Measurements from ENCODE around the gene PRSS38.
"Not testable (repeated sequence)": the region's sequence is repeated elsewhere in the genome, so short reads cannot be mapped to it uniquely, and the experiment has no call there.

Gene PRSS38

GRCh38 chr1:227846265-227846858, 30.9 kb downstream of the PRSS38 start:
- no peak for DNase-seq (ENCODE audit: low read depth)

GRCh38 chr1:227847046-227847445, 31.6 kb downstream of the PRSS38 start:
- DNase-seq (ENCODE audit: low read depth): not testable (repeated sequence)

GRCh38 chr1:227848430-227848932, 33.0 kb downstream of the PRSS38 start:
- no peak for DNase-seq (ENCODE audit: low read depth)

- no peak for DNase-seq (ENCODE audit: low read depth)
Measured at GRCh38 chr1:227849251-227849650, 33.8 kb downstream of the PRSS38 start.

GRCh38 chr1:227854189-227854588, 38.7 kb downstream of the PRSS38 start:
- no peak for DNase-seq (ENCODE audit: low read depth)

- no peak for DNase-seq (ENCODE audit: low read depth)
Measured at GRCh38 chr1:227855687-227856086, 40.2 kb downstream of the PRSS38 start.

- no peak for DNase-seq (ENCODE audit: low read depth)
Measured at GRCh38 chr1:227856147-227856858, 40.8 kb downstream of the PRSS38 start.

GRCh38 chr1:227864882-227865281, 49.4 kb downstream of the PRSS38 start:
- DNase-seq (ENCODE audit: low read depth): no peak

- DNase-seq (ENCODE audit: low read depth): no peak
Measured at GRCh38 chr1:227869279-227869842, 53.9 kb downstream of the PRSS38 start.

GRCh38 chr1:227869851-227870305, 54.4 kb downstream of the PRSS38 start:
- no peak for DNase-seq (ENCODE audit: low read depth)

- no peak for DNase-seq (ENCODE audit: low read depth)
Measured at GRCh38 chr1:227870366-227870765, 54.9 kb downstream of the PRSS38 start.

- DNase-seq (ENCODE audit: low read depth): not testable (repeated sequence)
Measured at GRCh38 chr1:227871892-227872291, 56.4 kb downstream of the PRSS38 start.

- not testable (repeated sequence) for DNase-seq (ENCODE audit: low read depth)
Measured at GRCh38 chr1:227877810-227878209, 62.3 kb downstream of the PRSS38 start.

GRCh38 chr1:227880342-227880924, 65.0 kb downstream of the PRSS38 start:
- DNase-seq (ENCODE audit: low read depth): no peak

- DNase-seq (ENCODE audit: low read depth): no peak
Measured at GRCh38 chr1:227883073-227883520, 67.6 kb downstream of the PRSS38 start.

- DNase-seq (ENCODE audit: low read depth): no peak
Measured at GRCh38 chr1:227883641-227884301, 68.3 kb downstream of the PRSS38 start.

- no peak for DNase-seq (ENCODE audit: low read depth)
Measured at GRCh38 chr1:227884370-227885134, 69.1 kb downstream of the PRSS38 start.

GRCh38 chr1:227885135-227885647, 69.7 kb downstream of the PRSS38 start:
- DNase-seq (ENCODE audit: low read depth): no peak

GRCh38 chr1:227885648-227886502, 70.4 kb downstream of the PRSS38 start:
- no peak for DNase-seq (ENCODE audit: low read depth)

- DNase-seq (ENCODE audit: low read depth): no peak
Measured at GRCh38 chr1:227886503-227886961, 71.1 kb downstream of the PRSS38 start.
